A549 (cell line): ENCODE measurements around the gene SYNJ1. TPM values are rescaled to one million over a fixed set of nuclear protein-coding genes. Genes with fewer than 3 reads are reported as not detected.

Experiments used
- ATAC-seq, 2 experiments: fragments of 200-7000 bp in 1 of 2; fragments of >200 bp in 1 of 2; cut with Nextera tagmentation in 1 of 2; cut with Tn5 transposase in 1 of 2; 3 replicates each; pipeline versions ENCODE4 v1.8.0 to v1.9.1; 2018 to 2020; ENCODE audit warnings: mild to moderate bottlenecking in 1 of 2, moderate library complexity in 1 of 2
- CTCF ChIA-PET: fragments of 300-600 bp; sonication (Branson Sonifier 250); formaldehyde crosslinking; extraction: SDS; loops from one replicate; lab custom pipeline; 2021; ENCODE audit warnings: antibody characterized with exemption, inconsistent platforms; lab: Yijun Ruan, JAX
- POLR2A ChIA-PET: fragments of 350-600 bp; formaldehyde crosslinking; extraction: SDS; loops from one replicate; lab custom pipeline; 2021; ENCODE audit warnings: antibody characterized with exemption, inconsistent platforms; lab: Yijun Ruan, JAX
- DNase-seq, 2 experiments: peaks; one replicate each; pipeline versions ENCODE4 v3.0.0 to v3.0.0-alpha.2; 2011 to 2016; ENCODE audit warnings: low read depth in 1 of 2, low spot score in 1 of 2
- FAIRE-seq: peaks from 2 replicates; lab custom pipeline; 2011; peaks lifted over from hg19 to GRCh38; lab: Jason Lieb, UNC
- H3K27ac ChIP-seq, 2 experiments: fragments of >200 bp; sonication (Bioruptor Twin); formaldehyde crosslinking; 3 replicates each; pipeline ENCODE4 v1.5.1; 2016 to 2017
- H3K4me1 ChIP-seq: fragments of >200 bp; sonication (Bioruptor Twin); formaldehyde crosslinking; 3 replicates; pipeline ENCODE4 v1.6.1; 2016
- H3K4me2 ChIP-seq: fragments of >200 bp; sonication (Bioruptor Twin); formaldehyde crosslinking; 3 replicates; pipeline ENCODE4 v1.6.1; 2016
- H3K4me3 ChIP-seq: fragments of >200 bp; sonication (Bioruptor Twin); formaldehyde crosslinking; 3 replicates; pipeline ENCODE4 v1.5.1; 2016
- H3K9me3 ChIP-seq: fragments of >200 bp; sonication (Bioruptor Twin); formaldehyde crosslinking; 3 replicates; pipeline ENCODE4 v1.6.1; 2016
- BHLHE40 ChIP-seq: IDR thresholded peaks from 2 replicates; pipeline ENCODE4 v1.6.1; 2012; ENCODE audit warnings: low read depth, low read length, inconsistent platforms
- CBX2 ChIP-seq: fragments of 200-600 bp; sonication (generic); IDR thresholded peaks from 2 replicates; pipeline ENCODE4 v1.6.1; 2016; ENCODE audit warnings: low read depth, mild to moderate bottlenecking, borderline replicate concordance
- CBX8 ChIP-seq: fragments of 200-600 bp; sonication (generic); IDR thresholded peaks from 2 replicates; pipeline ENCODE4 v1.6.1; 2016
- CEBPB ChIP-seq, 2 experiments: fragments of >200 bp in 1 of 2; sonication (Bioruptor Twin) in 1 of 2; formaldehyde crosslinking in 1 of 2; IDR thresholded peaks; 2 replicates each; pipeline ENCODE4 v1.6.1; 2012 to 2016
- FOSL2 ChIP-seq, 2 experiments: fragments of 450-650 bp in 1 of 2; fragments of >200 bp in 1 of 2; sonication (Bioruptor Twin) in 1 of 2; formaldehyde crosslinking; IDR thresholded peaks; 2 replicates each; pipeline versions ENCODE4 v1.5.0 to v1.6.1; 2016 to 2020; ENCODE audit warnings: mild to moderate bottlenecking in 1 of 2, moderate library complexity in 1 of 2
- FOXS1 ChIP-seq: fragments of 250-450 bp; sonication (Bioruptor Pico); IDR thresholded peaks from 2 replicates; pipeline ENCODE4 v1.5.0; 2020; ENCODE audit warnings: mild to moderate bottlenecking, moderate library complexity
- GATA3 ChIP-seq: IDR thresholded peaks from 2 replicates; pipeline ENCODE4 v1.6.1; 2012; ENCODE audit warnings: borderline replicate concordance
- HDAC2 ChIP-seq: fragments of 200-600 bp; sonication (generic); IDR thresholded peaks from 2 replicates; pipeline ENCODE4 v1.6.1; 2016
- HEYL ChIP-seq: fragments of 250-450 bp; sonication (Bioruptor Pico); IDR thresholded peaks from 2 replicates; pipeline ENCODE4 v1.8.0; 2021; ENCODE audit warnings: mild to moderate bottlenecking, moderate library complexity
- HOXA7 ChIP-seq: fragments of 250-450 bp; sonication (Bioruptor Pico); IDR thresholded peaks from 2 replicates; pipeline ENCODE4 v1.5.0; 2020; ENCODE audit warnings: mild to moderate bottlenecking, moderate library complexity
- HOXB13 ChIP-seq: fragments of 250-450 bp; sonication (Bioruptor Pico); IDR thresholded peaks from 2 replicates; pipeline ENCODE4 v1.5.0; 2020; ENCODE audit warnings: low read depth, mild to moderate bottlenecking, moderate library complexity
- HOXB5 ChIP-seq: fragments of 250-450 bp; sonication (Bioruptor Pico); IDR thresholded peaks from 2 replicates; pipeline ENCODE4 v1.5.0; 2020; ENCODE audit warnings: mild to moderate bottlenecking, moderate library complexity
- JUN ChIP-seq, 2 experiments: fragments of >200 bp; sonication (Bioruptor Twin); formaldehyde crosslinking; IDR thresholded peaks; 2 replicates in 1 of 2; 3 replicates in 1 of 2; pipeline ENCODE4 v1.6.1; 2016 to 2017
- JUNB ChIP-seq: fragments of >200 bp; sonication (Bioruptor Twin); formaldehyde crosslinking; IDR thresholded peaks from 2 replicates; pipeline ENCODE4 v1.6.1; 2016
- KDM1A ChIP-seq: fragments of 200-600 bp; sonication (generic); IDR thresholded peaks from 2 replicates; pipeline ENCODE4 v1.6.1; 2016; ENCODE audit warnings: low read depth, mild to moderate bottlenecking
- KDM5A ChIP-seq: fragments of 200-600 bp; sonication (generic); IDR thresholded peaks from 2 replicates; pipeline ENCODE4 v1.6.1; 2016; ENCODE audit warnings: antibody characterized with exemption, mild to moderate bottlenecking
- NR3C1 ChIP-seq: fragments of >200 bp; sonication (Bioruptor Twin); formaldehyde crosslinking; IDR thresholded peaks from 3 replicates; pipeline ENCODE4 v1.6.1; 2017
- RARB ChIP-seq: fragments of 250-450 bp; sonication (Bioruptor Pico); IDR thresholded peaks from 2 replicates; pipeline ENCODE4 v1.8.0; 2021; ENCODE audit warnings: mild to moderate bottlenecking, moderate library complexity
- RNF2 ChIP-seq: fragments of 200-600 bp; sonication (generic); IDR thresholded peaks from 2 replicates; pipeline ENCODE4 v1.6.1; 2016; ENCODE audit warnings: low read depth, mild to moderate bottlenecking, antibody characterized with exemption, moderate library complexity, borderline replicate concordance
- TFCP2L1 ChIP-seq: fragments of 250-450 bp; sonication (Bioruptor Pico); IDR thresholded peaks from 2 replicates; pipeline ENCODE4 v1.5.0; 2021; ENCODE audit warnings: mild to moderate bottlenecking
- TP53 ChIP-seq: fragments of 250-450 bp; sonication (Bioruptor Pico); IDR thresholded peaks from 2 replicates; pipeline ENCODE4 v1.5.0; 2021; ENCODE audit warnings: mild to moderate bottlenecking, moderate library complexity
- ZC3H11A ChIP-seq: fragments of 450-650 bp; IDR thresholded peaks from 2 replicates; pipeline ENCODE4 v1.6.1; 2014; ENCODE audit warnings: antibody characterized with exemption, mild to moderate bottlenecking
- ZFP36 ChIP-seq: fragments of 450-650 bp; IDR thresholded peaks from 2 replicates; pipeline ENCODE4 v1.6.1; 2014; ENCODE audit warnings: borderline replicate concordance; ENCODE audit not compliant: partially characterized antibody
- ZSCAN20 ChIP-seq: fragments of 250-450 bp; sonication (Bioruptor Pico); IDR thresholded peaks from 2 replicates; pipeline ENCODE4 v1.8.0; 2022; ENCODE audit warnings: mild to moderate bottlenecking, moderate library complexity
- WGBS: methylation state at CpG from one replicate; pipeline ENCODE4 v1.1.6; 2017; ENCODE audit errors: missing lambda C conversion rate; 5-methylcytosine and 5-hydroxymethylcytosine counted together
- polyA plus RNA-seq, 4 experiments: library from polyadenylated mRNA; depleted of rRNA in 3 of 4; stranded (reverse); fragments of >200 nt; fragmentation: RNase III in 1 of 4; extraction: RNeasy Plus Mini Kit Qiagen cat#74134 plus additional on column Dnase treatment in 1 of 4; gene quantifications; 2 replicates in 3 of 4; 3 replicates in 1 of 4; pipeline ENCODE4 v1.2.3, GENCODE V29; 2011 to 2017
- TF ChIP-seq, protein P1 (sequence below): IDR thresholded peaks from 2 replicates; pipeline ENCODE4 v1.6.1; 2012; ENCODE audit warnings: low read depth, borderline replicate concordance
- TF ChIP-seq, protein P2 (sequence below): fragments of 200-600 bp; sonication (generic); IDR thresholded peaks from 2 replicates; pipeline ENCODE4 v1.6.1; 2016; ENCODE audit warnings: antibody characterized with exemption, mild to moderate bottlenecking, moderate library complexity
- TF ChIP-seq, protein P3 (sequence below): fragments of >200 bp; sonication (Bioruptor Twin); formaldehyde crosslinking; IDR thresholded peaks from 3 replicates; pipeline ENCODE4 v1.5.1; 2016
- TF ChIP-seq, protein P4 (sequence below): fragments of 250-450 bp; sonication (Bioruptor Pico); IDR thresholded peaks from 2 replicates; pipeline ENCODE4 v1.5.0; 2020; ENCODE audit warnings: low read depth, mild to moderate bottlenecking, moderate library complexity

SYNJ1 gene
- polyA plus RNA-seq, 2 of the 4 experiments (the other 2 are of a cell fraction): 2.3 to 3.8 TPM

DNA sequence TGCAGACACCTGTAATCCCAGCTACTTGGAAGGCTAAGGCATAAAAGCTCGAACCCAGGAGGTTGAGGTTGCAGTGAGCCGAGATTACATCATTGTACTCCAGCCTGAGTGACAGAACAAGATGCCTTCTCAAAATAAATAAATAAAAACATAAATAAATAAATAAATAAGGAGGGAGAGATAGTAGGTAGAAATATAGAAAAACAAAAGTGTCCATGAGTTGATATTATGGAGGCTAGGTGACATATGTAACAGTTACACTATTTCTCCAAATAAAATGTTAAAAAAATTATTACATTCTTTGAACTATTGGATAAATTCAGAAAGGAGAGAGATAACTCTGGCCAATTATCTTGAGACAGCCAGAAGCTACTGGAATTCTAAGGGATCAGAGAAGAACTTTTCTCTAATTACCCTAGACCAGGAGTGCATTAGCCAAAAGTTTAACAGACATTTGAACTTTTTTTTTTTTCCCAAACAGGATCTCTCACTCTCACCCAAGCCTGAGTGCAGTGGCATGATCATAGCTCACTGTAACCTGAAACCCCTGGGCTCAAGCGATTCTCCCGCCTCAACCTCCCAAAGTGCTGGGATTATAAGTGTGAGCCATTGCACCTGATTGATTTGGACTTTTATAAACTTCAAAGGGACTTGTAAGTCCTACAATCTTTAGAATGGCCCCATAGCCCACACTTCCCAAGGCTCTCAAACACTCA lies 17.6 kb downstream of the SYNJ1 start (continued):
- TF ChIP-seq BHLHE40: no peak

DNA sequence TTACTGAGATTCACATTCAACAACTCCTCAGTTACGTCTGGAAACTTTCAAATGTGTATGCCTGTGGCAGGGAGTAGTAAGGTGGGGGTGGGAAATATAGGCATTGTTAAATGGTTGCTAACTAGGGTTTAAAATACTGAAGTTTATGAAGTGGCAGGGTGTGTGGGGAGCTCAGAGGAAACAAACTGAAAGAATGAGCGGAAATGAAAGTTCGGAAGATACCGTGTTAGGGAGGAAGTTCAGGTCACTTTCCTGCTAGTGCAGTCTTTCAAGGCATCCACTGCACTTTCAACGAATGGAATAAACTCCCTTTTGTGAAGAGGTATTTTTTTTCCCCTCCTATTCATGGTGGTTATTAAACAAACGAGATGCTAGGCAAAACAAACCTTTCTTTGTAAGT lies 19.7 kb downstream of the SYNJ1 start:
- Histone ChIP-seq H3K27ac (no peak overlapping the region), H3K4me2 (no peak overlapping the region), H3K9me3 (no peaks in the 10 kb centered on the region), H3K4me3 (no peak overlapping the region), H3K4me1 (no peaks in the 10 kb centered on the region)
- TF ChIP-seq, protein P1, sequence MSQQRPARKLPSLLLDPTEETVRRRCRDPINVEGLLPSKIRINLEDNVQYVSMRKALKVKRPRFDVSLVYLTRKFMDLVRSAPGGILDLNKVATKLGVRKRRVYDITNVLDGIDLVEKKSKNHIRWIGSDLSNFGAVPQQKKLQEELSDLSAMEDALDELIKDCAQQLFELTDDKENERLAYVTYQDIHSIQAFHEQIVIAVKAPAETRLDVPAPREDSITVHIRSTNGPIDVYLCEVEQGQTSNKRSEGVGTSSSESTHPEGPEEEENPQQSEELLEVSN: no peak
- TF ChIP-seq CBX2 (no peak), ZSCAN20 (no peak), FOSL2 (IDR thresholded peaks at IDR 0.05) (no peak), FOSL2 (CRISPR knock-in tag; IDR thresholded peaks at IDR 0.05) (no peak), TFCP2L1 (CRISPR knock-in tag) (no peak), JUN (IDR thresholded peaks at IDR 0.05) (no peak), JUNB (no peak), ZFP36 (no peak), RNF2 (no peak), FOXS1 (CRISPR knock-in tag) (no peak), RARB (CRISPR knock-in tag) (no peak), HOXB13 (CRISPR knock-in tag) (no peak), TP53 (no peak)
- FAIRE-seq: no peak
- POLR2A ChIA-PET: no interaction called here
- CTCF ChIA-PET: interaction anchor here (0.6 kb wide), 1 partner anchor 42 kb away, joined by 3 read pairs; no protein-coding TSS in a partner anchor
- no peak for ATAC-seq
- 75% methylated on average over 6 of the region's 6 CpGs for WGBS
- no peak for DNase-seq

DNA sequence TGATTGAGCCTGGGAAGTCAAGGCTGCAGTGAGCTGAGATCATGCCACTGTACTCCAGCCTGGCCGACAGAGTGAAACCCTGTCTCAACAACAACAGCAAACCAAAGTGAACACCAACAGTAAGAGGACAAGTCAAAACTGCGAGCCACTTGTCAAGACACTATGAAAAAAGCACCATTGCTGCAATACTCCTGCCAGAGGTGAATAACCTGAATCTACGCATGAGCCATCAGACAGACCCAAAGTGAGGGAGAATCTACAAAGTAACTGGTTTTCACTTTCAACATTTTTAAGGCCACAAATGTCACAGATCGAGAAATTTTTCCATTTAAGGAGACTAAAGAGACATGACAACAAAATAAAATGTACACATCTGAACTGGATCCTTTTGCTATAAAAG lies 21.9 kb downstream of the SYNJ1 start:
- ATAC-seq: no peak
- POLR2A ChIA-PET: no interaction called here

DNA sequence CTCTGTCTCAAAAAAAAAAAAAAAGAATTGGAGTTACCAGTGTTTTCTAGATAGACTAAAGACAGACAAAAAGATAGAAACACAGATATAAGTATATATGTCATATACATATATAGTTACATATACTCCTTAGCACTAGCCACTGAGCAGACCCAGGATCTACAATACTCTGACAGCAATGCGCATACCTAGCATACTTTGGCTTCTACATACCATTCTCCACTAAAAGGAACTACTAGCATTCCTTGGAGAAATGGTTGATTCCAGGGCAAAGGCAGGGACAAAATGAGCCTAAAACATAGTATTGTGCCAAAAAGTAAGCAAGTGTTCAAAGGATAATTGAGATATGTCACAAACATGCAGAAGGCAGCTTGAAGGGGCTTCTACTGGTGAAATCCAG lies 22.7 kb downstream of the SYNJ1 start:
- Histone ChIP-seq H3K4me1 (no peaks in the 10 kb centered on the region), H3K4me3 (no peak overlapping the region), H3K27ac (no peak overlapping the region), H3K4me2 (no peak overlapping the region), H3K9me3 (no peaks in the 10 kb centered on the region)
- DNase-seq (no peak), FAIRE-seq (no peak), ATAC-seq (no peak)
- WGBS: 100% methylated on average over 1 of the region's 1 CpG
- POLR2A ChIA-PET: no interaction called here
- CTCF ChIA-PET: no interaction called here
- TF ChIP-seq HDAC2 (no peak), CBX2 (no peak), CBX8 (no peak), GATA3 (no peak), NR3C1 (no peak), CEBPB (IDR thresholded peaks at IDR 0.05) (no peak), TP53 (no peak), ZC3H11A (no peak), JUN (IDR thresholded peaks at IDR 0.05) (no peak), BHLHE40 (no peak), KDM1A (no peak), HOXA7 (no peak), HOXB13 (CRISPR knock-in tag) (no peak)
- TF ChIP-seq, protein P2, sequence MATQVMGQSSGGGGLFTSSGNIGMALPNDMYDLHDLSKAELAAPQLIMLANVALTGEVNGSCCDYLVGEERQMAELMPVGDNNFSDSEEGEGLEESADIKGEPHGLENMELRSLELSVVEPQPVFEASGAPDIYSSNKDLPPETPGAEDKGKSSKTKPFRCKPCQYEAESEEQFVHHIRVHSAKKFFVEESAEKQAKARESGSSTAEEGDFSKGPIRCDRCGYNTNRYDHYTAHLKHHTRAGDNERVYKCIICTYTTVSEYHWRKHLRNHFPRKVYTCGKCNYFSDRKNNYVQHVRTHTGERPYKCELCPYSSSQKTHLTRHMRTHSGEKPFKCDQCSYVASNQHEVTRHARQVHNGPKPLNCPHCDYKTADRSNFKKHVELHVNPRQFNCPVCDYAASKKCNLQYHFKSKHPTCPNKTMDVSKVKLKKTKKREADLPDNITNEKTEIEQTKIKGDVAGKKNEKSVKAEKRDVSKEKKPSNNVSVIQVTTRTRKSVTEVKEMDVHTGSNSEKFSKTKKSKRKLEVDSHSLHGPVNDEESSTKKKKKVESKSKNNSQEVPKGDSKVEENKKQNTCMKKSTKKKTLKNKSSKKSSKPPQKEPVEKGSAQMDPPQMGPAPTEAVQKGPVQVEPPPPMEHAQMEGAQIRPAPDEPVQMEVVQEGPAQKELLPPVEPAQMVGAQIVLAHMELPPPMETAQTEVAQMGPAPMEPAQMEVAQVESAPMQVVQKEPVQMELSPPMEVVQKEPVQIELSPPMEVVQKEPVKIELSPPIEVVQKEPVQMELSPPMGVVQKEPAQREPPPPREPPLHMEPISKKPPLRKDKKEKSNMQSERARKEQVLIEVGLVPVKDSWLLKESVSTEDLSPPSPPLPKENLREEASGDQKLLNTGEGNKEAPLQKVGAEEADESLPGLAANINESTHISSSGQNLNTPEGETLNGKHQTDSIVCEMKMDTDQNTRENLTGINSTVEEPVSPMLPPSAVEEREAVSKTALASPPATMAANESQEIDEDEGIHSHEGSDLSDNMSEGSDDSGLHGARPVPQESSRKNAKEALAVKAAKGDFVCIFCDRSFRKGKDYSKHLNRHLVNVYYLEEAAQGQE: no peak
- TF ChIP-seq, protein P3, sequence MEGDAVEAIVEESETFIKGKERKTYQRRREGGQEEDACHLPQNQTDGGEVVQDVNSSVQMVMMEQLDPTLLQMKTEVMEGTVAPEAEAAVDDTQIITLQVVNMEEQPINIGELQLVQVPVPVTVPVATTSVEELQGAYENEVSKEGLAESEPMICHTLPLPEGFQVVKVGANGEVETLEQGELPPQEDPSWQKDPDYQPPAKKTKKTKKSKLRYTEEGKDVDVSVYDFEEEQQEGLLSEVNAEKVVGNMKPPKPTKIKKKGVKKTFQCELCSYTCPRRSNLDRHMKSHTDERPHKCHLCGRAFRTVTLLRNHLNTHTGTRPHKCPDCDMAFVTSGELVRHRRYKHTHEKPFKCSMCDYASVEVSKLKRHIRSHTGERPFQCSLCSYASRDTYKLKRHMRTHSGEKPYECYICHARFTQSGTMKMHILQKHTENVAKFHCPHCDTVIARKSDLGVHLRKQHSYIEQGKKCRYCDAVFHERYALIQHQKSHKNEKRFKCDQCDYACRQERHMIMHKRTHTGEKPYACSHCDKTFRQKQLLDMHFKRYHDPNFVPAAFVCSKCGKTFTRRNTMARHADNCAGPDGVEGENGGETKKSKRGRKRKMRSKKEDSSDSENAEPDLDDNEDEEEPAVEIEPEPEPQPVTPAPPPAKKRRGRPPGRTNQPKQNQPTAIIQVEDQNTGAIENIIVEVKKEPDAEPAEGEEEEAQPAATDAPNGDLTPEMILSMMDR: no peak

More for the DNA sequence above, 21.9 kb downstream of the SYNJ1 start:
- H3K4me2 ChIP-seq: no peak overlapping the region
- DNase-seq (no peak), FAIRE-seq (no peak)
- no peak overlapping the region for H3K27ac ChIP-seq
- no peaks in the 10 kb centered on the region for H3K9me3 ChIP-seq
- H3K4me1 ChIP-seq: no peaks in the 10 kb centered on the region
- H3K4me3 ChIP-seq: no peak overlapping the region
- WGBS: 92% methylated on average over 4 of the region's 4 CpGs
- CTCF ChIA-PET: no interaction called here
- no peak for TF ChIP-seq CEBPB (IDR thresholded peaks at IDR 0.05)
- TF ChIP-seq, protein P4, sequence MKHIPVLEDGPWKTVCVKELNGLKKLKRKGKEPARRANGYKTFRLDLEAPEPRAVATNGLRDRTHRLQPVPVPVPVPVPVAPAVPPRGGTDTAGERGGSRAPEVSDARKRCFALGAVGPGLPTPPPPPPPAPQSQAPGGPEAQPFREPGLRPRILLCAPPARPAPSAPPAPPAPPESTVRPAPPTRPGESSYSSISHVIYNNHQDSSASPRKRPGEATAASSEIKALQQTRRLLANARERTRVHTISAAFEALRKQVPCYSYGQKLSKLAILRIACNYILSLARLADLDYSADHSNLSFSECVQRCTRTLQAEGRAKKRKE (CRISPR knock-in tag): no peak
- no peak for TF ChIP-seq CBX8
- no peak for TF ChIP-seq HOXB5 (CRISPR knock-in tag)
- no peak for TF ChIP-seq KDM5A
- TF ChIP-seq HEYL (CRISPR knock-in tag): no peak
